Heart left ventricle (tissue), 16 donors: ENCODE measurements around the gene ZNF37A. TPM values are rescaled to one million over a fixed set of nuclear protein-coding genes. Genes with fewer than 3 reads are reported as not detected.

Experiments
- ATAC-seq, 4 donors: fragments of 200-7000 bp; cut with Tn5 transposase; one replicate each; pipeline ENCODE4 v1.9.1; 2020 to 2022; ENCODE audit warnings: moderate library complexity in 4 of 4, mild to moderate bottlenecking in 3 of 4, moderate number of reproducible peaks in 1 of 4
- DNase-seq, 5 donors: peaks; one replicate each; pipeline ENCODE4 v3.0.0-alpha.2; 2020
- H3K27ac ChIP-seq, 12 donors: fragments of 200-600 bp; sonication (generic) in 4 of 12; one replicate each; pipeline versions ENCODE4 v1.5.0 to v1.8.0; 2016 to 2022; ENCODE audit warnings: mild to moderate bottlenecking in 2 of 12
- H3K27me3 ChIP-seq, 9 donors: fragments of 200-600 bp; sonication (generic) in 2 of 9; one replicate each; pipeline versions ENCODE4 v1.5.1 to v1.8.0; 2016 to 2022; ENCODE audit warnings: mild to moderate bottlenecking in 3 of 9
- H3K36me3 ChIP-seq, 9 donors: fragments of 200-600 bp; sonication (generic) in 2 of 9; one replicate each; pipeline versions ENCODE4 v1.5.0 to v1.8.0; 2018 to 2022; ENCODE audit warnings: mild to moderate bottlenecking in 2 of 9
- H3K4me1 ChIP-seq, 12 donors: fragments of 200-600 bp; sonication (generic) in 4 of 12; one replicate each; pipeline versions ENCODE4 v1.5.0 to v1.8.0; 2016 to 2022; ENCODE audit warnings: mild to moderate bottlenecking in 3 of 12
- H3K4me3 ChIP-seq, 12 donors: fragments of 200-600 bp; sonication (generic) in 4 of 12; one replicate each; pipeline versions ENCODE4 v1.5.0 to v1.8.0; 2017 to 2022; ENCODE audit warnings: mild to moderate bottlenecking in 9 of 12, moderate library complexity in 4 of 12
- H3K9me3 ChIP-seq, 12 donors: fragments of 200-600 bp; sonication (generic) in 4 of 12; one replicate each; pipeline versions ENCODE4 v1.5.0 to v1.8.0; 2016 to 2022; ENCODE audit warnings: mild to moderate bottlenecking in 1 of 12
- POLR2A ChIP-seq, 2 donors: fragments of 450-650 bp; IDR thresholded peaks; one replicate each; pipeline ENCODE4 v1.6.1; 2017; ENCODE audit warnings: antibody characterized with exemption in 2 of 2, mild to moderate bottlenecking in 2 of 2, moderate library complexity in 2 of 2
- WGBS, 4 donors: extraction: QIAGEN DNeasy Blood & Tissue Kit in 2 of 4; methylation state at CpG; one replicate each; pipeline versions ENCODE4 v1.1.5 to v1.1.7; 2013 to 2018; 5-methylcytosine and 5-hydroxymethylcytosine counted together
- intact Hi-C, 10 donors: fragments of 100-400 bp; cut with DNase I; formaldehyde crosslinking; loops; one replicate each; pipeline versions ENCODE4 v1.11.1 to v1.14.2; 2022
- long read RNA-seq, 3 donors: library from polyadenylated mRNA; unstranded; transcript quantifications; one replicate each; pipeline ENCODE4 v2.0.0, GENCODE V29; 2020 to 2021
- polyA plus RNA-seq, 2 donors: library from polyadenylated mRNA; stranded (reverse); fragments of 200-250 nt; gene quantifications; one replicate each; pipeline ENCODE4 v1.2.3, GENCODE V29; 2013
- total RNA-seq, 9 donors: library from RNA; depleted of rRNA in 2 of 9; stranded (reverse); fragments of >200 nt in 2 of 9; fragmentation: NEBNext Ultra II Directional in 3 of 9; extraction: Animal tissue kit (Norgen Biotek cat#: 25700) in 3 of 9; gene quantifications; one replicate each; pipeline versions ENCODE4 v1.1.0 to v1.2.4, GENCODE V29; 2016 to 2023
- TF ChIP-seq, protein P1 (sequence below), 12 donors: fragments of 200-600 bp; sonication (generic) in 4 of 12; IDR thresholded peaks; one replicate each; pipeline versions ENCODE4 v1.5.0 to v1.8.0; 2018 to 2022; ENCODE audit warnings: antibody characterized with exemption in 12 of 12, mild to moderate bottlenecking in 5 of 12
- donor health status: ischemic (EF 13 %, LVEDD 7.1; RV severe dilation, severe dysfunction).
- donor health status: healthy with polysubstance abuse.
- donor health status: DM: no; HTN: yes; CAD: no.
- donor health status: DM: no; HTN: no; CAD: no.
- donor health status: ischemic (EF 25% LVEDD 6.9; RV normal size, moderate dysfunction).
- donor health status: ischemic (EF 25% LVEDD 5.7; RV mildly dilated, moderate dysfunction).
- donor health status: healthy.
- donor health status: DM: yes; HTN: yes; CAD: no.
- donor health status: ischemic (EF 35%, LVEDD 5.7; RV mildly dilated, moderate dysfunction).
- donor health status: nonischemic (EF 11% LVEDD 7.7; RV severe dilation, severe dysfunction).
- donor health status: DM: yes; HTN: yes; CAD: no.
- donor health status: PGD.
- donor health status: ischemic (EF 29% LVEDD 5.4; RV normal size, mild dysfunction).
- donor health status: nonischemic (EF 23%, LVEDD 6.1; RV moderate dilation, normal function).

The ZNF37A gene
- total RNA-seq (10 to 100 TPM in 1 of 9 donors, 1 to 10 TPM in 8; 5.6 to 10.0 (median 7.8) TPM), polyA plus RNA-seq (1 to 10 TPM; 5.5 to 6.6 TPM)
- long read RNA-seq, donor 1, partial matches to known transcripts = 3 of 22 reads
- long read RNA-seq, donor 1, other reads (novel, unspliced or antisense) = 19 of 22 reads
- long read RNA-seq, donor 2, full-length matches to known transcripts = 5 of 30 reads
- long read RNA-seq, donor 2, partial matches to known transcripts = 6 of 30 reads
- long read RNA-seq, donor 2, other reads (novel, unspliced or antisense) = 19 of 30 reads
- long read RNA-seq, donor 3, full-length matches to known transcripts = 3 of 19 reads
- long read RNA-seq, donor 3, partial matches to known transcripts = 1 of 19 reads
- long read RNA-seq, donor 3, other reads (novel, unspliced or antisense) = 15 of 19 reads

DNA sequence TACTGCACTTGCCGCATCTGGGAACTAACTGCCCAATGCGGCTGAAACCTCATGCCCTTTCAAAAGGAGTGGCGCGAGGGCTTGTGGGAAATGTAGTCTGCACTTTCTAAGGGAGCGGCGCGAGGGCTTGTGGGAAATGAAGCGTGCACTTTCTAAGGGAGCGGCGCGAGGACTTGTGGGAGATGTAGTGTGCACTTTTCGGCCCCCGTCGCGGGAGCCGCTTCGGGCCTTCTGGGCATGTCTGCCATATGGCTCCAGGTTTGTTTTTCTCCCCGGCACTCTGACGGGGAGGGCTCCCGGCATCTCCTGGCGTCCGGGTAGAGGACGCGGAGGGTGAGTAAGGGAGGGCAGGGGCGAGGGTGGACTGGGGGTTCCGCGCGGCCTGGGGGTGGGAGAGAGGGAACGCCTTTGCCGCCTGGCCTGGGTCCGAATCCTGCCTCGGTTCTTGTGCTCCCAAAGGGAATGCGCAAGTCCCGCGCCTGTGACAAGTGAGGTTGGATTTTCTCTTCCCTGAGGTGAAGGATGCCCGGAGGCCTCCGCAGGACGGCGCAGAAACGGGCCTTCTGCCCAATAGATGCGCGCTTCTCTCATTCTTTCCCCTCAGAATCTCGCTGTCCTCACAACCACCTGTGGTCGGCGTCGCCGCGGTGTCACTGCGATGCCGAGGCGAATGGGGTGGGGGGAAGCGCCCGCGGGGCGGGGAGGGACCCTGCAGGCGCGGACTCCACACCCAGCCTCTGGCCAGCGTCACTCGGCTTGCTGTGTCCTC lies at the start of gene ZNF37A:
TSS of gene ZNF37A (plus strand) at position 180 of the 769 bp plus-strand sequence. CDS start 2,281 bp downstream, outside the sequence.
- ATAC-seq = peak; percentile 99 to 100 (median 99)
- TF ChIP-seq POLR2A (IDR thresholded peaks at IDR 0.05) = peak in 1 of 2 donors; percentile 89
- TF ChIP-seq, protein P1, sequence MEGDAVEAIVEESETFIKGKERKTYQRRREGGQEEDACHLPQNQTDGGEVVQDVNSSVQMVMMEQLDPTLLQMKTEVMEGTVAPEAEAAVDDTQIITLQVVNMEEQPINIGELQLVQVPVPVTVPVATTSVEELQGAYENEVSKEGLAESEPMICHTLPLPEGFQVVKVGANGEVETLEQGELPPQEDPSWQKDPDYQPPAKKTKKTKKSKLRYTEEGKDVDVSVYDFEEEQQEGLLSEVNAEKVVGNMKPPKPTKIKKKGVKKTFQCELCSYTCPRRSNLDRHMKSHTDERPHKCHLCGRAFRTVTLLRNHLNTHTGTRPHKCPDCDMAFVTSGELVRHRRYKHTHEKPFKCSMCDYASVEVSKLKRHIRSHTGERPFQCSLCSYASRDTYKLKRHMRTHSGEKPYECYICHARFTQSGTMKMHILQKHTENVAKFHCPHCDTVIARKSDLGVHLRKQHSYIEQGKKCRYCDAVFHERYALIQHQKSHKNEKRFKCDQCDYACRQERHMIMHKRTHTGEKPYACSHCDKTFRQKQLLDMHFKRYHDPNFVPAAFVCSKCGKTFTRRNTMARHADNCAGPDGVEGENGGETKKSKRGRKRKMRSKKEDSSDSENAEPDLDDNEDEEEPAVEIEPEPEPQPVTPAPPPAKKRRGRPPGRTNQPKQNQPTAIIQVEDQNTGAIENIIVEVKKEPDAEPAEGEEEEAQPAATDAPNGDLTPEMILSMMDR (IDR thresholded peaks at IDR 0.05) = peak in 1 of 12 donors; percentile 8
- H3K9me3 ChIP-seq = peaks cover 0 to 20% (median 2%) of the 10 kb centered on the region in 12 donors
- H3K4me3 ChIP-seq = peak within 1 kb of the TSS; percentile 43 to 97 (median 86)
- no peaks in the 10 kb centered on the region for H3K27me3 ChIP-seq
- WGBS, 4 donors = 0 to 1% (median 1%) methylated on average over 19 to 59 of the region's 59 CpGs
- H3K4me1 ChIP-seq = peaks cover 0 to 14% (median 8%) of the 10 kb centered on the region in 12 donors
- intact Hi-C loops = loop anchor here in 8 of 10 donors (1.0 to 10.0 kb wide), 9 partner anchors 80 to 240 kb away; partner anchors contain the start of genes ZNF25 (in 8 of the 8), ZNF248 (in 6 of the 8) and ZNF33A (in 5 of the 8)
- peak within 1 kb of the TSS; percentile 53 to 91 (median 82) for H3K27ac ChIP-seq
- DNase-seq = peak; percentile 92 to 97 (median 94)
- peaks cover 0 to 38% (median 36%) of the 10 kb centered on the region in 9 donors for H3K36me3 ChIP-seq

DNA sequence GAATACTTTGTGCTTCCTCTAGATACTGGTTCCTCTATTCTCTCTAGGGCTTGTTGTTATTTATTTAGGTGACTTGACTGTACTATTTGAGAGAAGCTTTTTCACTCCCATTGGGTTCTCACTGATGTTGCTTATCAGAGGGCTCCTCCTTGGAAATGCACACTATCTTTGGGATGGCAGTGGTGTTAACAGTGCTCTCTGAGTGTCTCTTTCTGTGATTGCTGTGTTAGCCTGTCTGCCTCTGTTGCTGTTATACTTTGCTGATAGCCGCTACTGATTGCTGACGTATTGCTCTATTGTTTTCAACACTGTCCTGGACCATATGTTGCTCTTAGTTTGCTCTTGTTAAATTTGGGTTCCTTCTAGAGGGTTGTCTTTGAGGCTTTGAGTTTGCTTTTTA lies 49.0 kb upstream of the ZNF37A start:
- DNase-seq = no peak
- Histone ChIP-seq H3K4me1 (no peaks in the 10 kb centered on the region), H3K36me3 (peaks cover 0 to 45% (median 22%) of the 10 kb centered on the region in 9 donors), H3K27me3 (no peaks in the 10 kb centered on the region), H3K27ac (no peak overlapping the region), H3K9me3 (no peaks in the 10 kb centered on the region), H3K4me3 (no peak overlapping the region)
- no peak for ATAC-seq
- TF ChIP-seq POLR2A (IDR thresholded peaks at IDR 0.05) = no peak
- TF ChIP-seq, protein P1 (IDR thresholded peaks at IDR 0.05) = no peak
- intact Hi-C loops = no loop called here
- WGBS, 4 donors = 48 to 67% (median 64%) methylated on average over 2 of the region's 2 CpGs

DNA sequence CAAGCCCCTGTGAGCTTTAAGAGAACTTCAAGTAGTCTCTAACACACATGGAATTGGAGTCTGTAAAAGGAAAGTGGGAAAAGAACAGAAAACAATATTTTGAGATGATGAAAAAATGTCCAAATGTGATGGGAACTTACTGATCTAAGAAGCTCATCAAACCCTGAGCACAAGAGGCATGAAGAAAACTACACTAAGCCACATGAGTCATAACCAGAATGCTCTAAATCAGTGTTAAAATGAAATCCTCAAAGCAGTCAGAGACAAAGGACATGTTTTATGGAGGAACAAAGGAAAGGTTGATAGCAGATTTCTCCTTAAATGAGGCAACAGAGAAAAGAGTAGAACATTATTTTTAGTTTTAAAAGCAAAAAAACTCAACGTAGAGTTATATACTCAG lies 46.5 kb upstream of the ZNF37A start:
- Histone ChIP-seq H3K9me3 (peaks cover 0 to 13% (median 0%) of the 10 kb centered on the region in 12 donors), H3K36me3 (peaks cover 0 to 39% (median 13%) of the 10 kb centered on the region in 9 donors), H3K27ac (no peak overlapping the region), H3K27me3 (no peaks in the 10 kb centered on the region), H3K4me3 (no peak overlapping the region), H3K4me1 (no peaks in the 10 kb centered on the region)
- no peak for DNase-seq
- ATAC-seq = no peak
- TF ChIP-seq POLR2A (IDR thresholded peaks at IDR 0.05) = no peak
- TF ChIP-seq, protein P1 (IDR thresholded peaks at IDR 0.05) = no peak
- WGBS, 4 donors = 84 to 96% (median 90%) methylated on average over 1 of the region's 1 CpG
- intact Hi-C loops = no loop called here

DNA sequence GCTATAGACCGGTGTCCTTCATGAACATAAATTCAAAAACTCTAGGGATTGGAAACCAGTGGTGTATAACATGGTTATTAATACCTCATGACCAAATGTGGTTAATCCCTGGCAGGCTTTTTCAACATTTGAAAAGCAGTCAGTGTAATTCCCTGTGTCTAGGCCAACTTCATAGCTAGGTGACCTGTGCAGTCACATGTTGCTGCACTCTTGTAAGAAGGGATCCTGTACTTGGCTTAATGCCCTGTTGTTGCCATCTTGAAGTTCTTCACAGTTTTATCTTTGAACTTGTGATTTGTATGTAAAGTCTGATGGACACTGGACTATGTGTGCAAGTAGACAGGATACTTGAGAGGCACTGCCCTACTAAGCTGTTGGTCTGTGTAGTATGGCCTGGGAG lies 43.9 kb upstream of the ZNF37A start:
- H3K9me3 ChIP-seq = peaks cover 0 to 38% (median 13%) of the 10 kb centered on the region in 12 donors
- TF ChIP-seq, protein P1 (IDR thresholded peaks at IDR 0.05) = no peak
- no peak for TF ChIP-seq POLR2A (IDR thresholded peaks at IDR 0.05)
- intact Hi-C loops = no loop called here
- H3K27me3 ChIP-seq = no peaks in the 10 kb centered on the region
- no peak for DNase-seq
- H3K4me1 ChIP-seq = no peaks in the 10 kb centered on the region
- 85 to 100% (median 98%) methylated on average over 1 of the region's 1 CpG for WGBS, 4 donors
- no peak overlapping the region for H3K4me3 ChIP-seq
- peaks cover 1 to 43% (median 15%) of the 10 kb centered on the region in 9 donors for H3K36me3 ChIP-seq
- no peak overlapping the region for H3K27ac ChIP-seq
- ATAC-seq = peak in 2 of 4 donors; percentile 47 to 53
